HT1080 (cell line): ENCODE measurements around the gene ARHGAP42. TPM values are rescaled to one million over a fixed set of nuclear protein-coding genes. Genes with fewer than 3 reads are reported as not detected.

Experiments used
- DNase-seq: peaks from one replicate; pipeline ENCODE4 v3.0.0-alpha.2; 2015; ENCODE audit warnings: low read depth
- total RNA-seq: library from RNA; depleted of rRNA; stranded (reverse); fragments of >200 nt; shearing (Covaris generic); gene quantifications from 2 replicates; pipeline ENCODE4 v1.2.3, GENCODE V29; 2014

The ARHGAP42 gene
- total RNA-seq, 1 experiment from 2014 or later: 9.9 TPM

- no peak for DNase-seq
Measured at GRCh38 chr11:100832829-100833228, 145.7 kb downstream of the ARHGAP42 start.

DNA sequence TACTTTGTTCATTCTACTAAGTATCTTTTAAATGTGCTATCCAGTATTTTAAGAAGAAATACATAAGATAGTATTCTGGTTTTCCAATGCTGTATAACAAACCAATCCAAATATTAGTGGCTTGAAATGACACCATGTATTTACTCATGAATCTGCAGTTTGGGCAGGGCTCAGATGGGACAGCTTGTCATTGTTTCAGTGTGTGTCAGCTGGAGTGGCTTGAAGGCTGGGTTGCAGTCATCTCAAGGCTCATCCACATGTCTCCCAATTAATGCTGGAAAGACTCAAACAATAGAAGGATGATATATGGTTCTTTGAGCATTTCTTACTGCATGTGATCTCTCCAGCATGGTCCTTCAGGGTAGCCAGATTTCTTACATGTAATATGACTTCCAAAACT lies 146.2 kb downstream of the ARHGAP42 start:
- DNase-seq: no peak

DNA sequence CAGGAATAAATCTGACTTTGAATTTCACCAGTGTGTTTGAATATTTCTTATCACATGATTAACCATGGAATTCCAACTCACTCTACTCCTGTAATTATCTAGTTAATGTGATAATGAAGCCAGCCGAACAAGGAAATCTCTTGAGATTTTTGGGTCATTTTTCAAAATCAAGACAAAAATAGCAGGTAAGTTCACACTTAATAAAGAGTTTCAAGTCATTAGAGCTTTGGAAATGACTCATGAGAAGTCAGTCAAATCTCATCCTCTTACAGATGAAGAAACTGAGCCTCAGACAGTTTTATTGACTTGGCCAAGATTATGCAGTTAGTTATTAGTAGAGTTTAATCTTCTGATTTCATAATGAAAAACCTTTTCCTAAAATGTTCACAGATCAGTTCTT lies 148.8 kb downstream of the ARHGAP42 start:
- DNase-seq: no peak

DNA sequence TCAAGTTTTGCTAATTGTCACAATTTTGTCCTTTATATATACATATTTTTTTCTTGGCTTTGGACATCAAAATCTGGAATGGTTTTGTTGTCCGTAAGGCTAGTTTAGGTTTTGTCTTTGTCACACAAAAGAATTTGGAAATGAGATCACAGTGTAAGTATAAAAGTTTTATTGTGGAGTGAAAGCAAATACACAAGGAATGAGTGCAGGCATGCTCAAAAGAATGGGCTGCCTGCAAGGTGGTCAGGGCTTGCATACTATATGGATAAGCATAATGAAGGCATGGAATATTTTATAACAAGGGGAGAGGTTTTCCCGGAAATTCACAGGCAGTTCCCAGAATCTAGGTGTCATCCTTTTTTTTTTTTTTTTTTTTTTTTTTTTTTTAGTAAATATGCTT lies 150.2 kb downstream of the ARHGAP42 start:
- no peak for DNase-seq

DNA sequence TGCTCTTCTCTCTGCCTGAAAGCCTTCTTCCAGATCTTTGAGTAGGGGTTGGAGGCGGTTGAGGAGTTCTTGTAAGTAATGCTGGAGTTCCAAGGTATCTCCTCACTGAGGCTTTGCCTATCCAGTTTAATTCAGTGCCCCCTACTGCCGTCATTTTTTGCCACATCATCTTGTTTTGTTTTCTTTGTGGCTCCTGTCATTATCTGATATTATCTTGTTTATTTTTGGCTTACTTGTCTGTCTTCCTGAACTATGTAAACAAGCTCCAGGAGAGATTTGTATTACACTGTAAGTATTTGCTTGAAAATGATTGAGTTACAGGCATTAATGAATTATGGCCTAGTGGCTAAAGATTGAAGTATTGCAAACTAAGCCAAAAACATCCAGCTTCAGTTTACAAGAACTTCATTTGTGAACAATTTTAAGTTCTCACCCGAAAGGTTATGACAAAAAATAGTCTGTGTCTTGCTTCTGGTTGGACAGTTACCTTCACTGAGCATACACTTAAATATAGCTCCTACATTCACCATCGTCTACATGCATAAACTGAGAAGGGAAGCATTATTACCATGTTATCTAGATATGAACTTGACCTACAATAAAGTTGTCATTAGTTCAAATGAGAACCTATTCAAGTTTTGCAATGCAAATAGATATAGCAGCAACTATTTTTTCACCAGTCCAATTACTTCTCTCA lies 154.8 kb downstream of the ARHGAP42 start:
- DNase-seq: no peak

GRCh38 chr11:100847696-100848216 lies 160.7 kb downstream of the ARHGAP42 start:
- no peak for DNase-seq

DNA sequence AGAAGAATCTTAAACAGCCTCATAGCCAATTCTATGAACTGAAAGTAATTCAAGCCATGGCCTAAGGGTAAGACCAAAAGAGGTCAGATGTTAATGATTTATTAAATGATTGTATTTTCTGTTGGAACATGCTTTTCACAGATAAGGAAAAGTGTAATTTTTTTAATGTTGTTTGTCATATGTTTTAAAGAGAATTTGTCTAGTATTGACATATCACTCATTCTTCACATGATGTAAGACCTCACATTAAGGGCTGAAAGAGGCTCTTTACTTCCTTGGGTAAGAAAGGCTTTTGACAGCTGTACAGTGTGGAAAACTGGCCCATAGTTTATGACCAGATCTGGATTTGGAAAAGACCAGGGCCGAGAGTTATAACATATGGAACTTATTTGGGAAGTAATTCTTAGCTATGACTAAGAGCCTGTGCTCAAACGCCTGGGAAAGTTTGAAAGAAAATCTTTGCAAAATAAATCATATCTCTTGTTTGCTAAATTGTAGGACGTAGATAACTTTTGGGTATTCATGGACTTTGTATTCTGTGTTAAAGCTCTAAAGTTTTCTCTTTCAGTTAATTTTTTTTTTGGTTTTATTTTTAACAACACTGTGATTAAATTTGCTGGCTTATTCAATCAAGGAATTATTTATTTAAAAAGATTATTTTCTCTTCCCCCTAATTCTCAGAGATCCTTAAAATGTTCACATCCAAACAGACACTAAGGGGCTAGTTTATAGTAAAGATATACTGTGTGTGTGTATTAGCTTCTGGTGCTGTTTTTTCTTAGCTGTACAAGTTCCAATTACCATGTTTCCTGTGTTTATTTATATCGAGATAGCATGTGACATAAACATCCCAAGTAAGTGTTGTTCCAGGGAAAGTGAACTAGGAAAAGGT lies 162.2 kb downstream of the ARHGAP42 start:
- DNase-seq: no peak

DNA sequence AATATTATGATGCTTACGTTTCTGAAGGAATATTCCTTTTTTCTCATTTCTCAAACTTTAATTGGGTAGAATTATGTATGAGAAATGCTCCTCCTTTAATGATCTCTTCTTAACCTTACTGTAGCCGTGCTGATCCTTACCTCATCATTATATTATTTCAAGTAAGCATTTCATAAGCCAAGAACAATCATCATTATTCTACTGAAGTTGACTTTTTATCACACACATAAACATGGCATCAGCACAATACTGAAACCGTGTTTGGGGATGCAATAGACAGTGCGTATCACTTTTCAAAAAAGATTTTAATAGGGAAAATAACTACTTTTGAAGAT lies 162.8 kb downstream of the ARHGAP42 start:
- no peak for DNase-seq

- DNase-seq: no peak
Measured at GRCh38 chr11:100851147-100851546, 164.1 kb downstream of the ARHGAP42 start.

DNA sequence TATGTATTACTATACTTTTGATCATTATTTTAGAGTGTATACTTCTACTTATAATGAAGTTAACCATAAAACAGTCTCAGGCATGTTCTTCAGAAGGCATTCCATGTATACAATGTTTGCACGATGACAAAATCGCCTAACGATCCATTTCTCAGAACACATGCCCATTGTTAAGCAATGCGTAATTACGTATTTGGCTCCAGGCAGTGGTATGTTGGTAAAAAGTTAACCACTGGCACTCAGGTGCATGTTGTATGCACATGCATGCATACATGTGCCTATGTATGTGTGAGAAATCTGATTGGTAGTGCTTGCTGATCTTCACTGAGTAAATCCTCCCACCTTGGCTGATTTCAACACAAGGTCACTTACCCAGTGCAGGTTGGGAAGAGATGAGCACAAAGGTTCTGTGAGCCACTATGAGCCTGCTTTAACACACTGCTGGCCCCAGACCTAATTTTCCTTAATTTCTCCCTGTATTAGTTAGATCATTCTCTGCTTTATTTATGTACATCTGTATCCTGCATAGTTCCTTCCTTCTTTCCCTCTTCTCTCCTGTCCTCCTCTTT lies 164.6 kb downstream of the ARHGAP42 start:
- no peak for DNase-seq

DNA sequence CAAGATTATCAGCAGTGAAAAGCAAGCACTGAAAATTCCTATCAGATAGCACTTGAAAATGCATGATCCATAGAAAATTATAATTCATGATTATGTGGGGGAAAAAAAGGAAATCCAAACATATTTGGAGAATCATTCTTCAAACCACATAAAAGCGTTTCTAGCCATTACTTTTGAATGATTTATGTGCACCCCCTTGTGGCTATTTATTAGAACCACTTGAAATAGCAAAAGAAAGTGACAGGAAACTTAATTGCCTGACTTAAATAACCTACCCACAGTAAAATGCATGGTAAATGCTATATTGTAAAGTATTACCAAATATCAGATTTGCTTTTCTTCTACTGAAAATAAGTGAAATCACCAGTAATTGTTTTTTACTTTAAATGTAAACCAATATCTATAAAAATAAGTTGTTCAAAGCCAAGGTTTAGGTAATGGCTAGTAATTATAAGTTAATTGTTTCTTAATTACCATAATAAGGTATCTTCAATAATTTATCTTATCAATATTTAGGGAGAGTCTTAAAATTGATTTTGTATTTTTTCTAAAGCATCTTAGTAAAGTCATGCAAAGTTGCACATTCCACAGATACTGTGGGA lies 168.5 kb downstream of the ARHGAP42 start:
- DNase-seq: peak; percentile 47

- DNase-seq: no peak
Measured at GRCh38 chr11:100857236-100858005, 170.3 kb downstream of the ARHGAP42 start.

DNA sequence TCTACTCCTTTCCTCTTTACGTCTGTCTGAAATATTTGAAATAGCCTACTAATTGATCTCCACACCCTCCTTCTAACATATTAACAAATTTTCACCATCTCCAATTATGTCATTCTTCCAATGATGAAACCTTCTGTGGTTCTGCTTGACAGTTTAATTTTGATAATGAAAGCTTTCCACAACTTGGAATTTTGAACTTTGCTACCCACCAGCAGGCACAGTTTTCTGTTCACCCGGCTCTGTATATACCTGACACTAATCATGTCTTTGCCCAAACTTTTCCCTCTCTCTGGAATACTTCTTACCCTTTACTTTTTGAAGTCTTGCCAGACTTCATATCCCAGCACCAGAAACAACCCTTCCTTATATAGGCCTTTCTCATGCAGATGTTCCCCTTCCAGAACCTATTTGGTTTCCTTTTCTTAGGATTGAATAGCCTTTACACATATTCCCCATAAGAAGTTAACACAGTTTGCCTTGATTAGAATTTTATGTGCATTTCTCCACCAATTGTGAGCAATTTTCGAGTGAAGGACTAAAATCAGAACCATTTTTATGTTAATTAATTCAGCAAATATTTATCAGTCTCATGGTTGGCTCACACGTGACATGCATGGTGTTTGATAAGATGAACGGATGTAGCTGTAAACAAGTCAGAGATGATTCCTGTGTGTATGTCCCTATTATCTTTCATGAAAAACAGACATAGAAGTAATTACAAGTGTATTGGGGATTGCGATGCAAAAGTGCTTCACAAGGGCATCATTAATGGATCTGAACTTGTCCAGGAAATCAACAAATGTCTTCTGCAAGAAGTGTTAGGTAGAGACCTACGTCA lies 173.4 kb downstream of the ARHGAP42 start:
- no peak for DNase-seq

DNA sequence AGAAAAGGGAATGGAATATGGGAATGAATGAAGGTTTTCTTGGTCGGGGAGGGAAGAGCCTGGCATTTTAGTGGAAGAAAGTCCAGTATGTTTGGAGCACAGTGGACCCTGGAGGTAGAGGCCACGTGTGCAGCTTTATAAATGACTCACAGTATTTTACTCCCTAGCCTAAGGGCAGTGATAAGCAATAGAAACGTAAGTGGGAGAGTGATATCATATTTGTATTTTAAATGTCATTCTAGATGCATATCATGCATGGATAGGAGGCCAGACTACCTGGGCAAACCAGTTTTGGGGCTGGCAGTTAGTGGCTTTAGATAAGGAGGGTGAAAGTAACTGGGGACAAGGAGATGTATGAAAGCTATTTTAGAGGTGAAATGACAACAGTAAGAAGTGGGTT lies 174.1 kb downstream of the ARHGAP42 start:
- no peak for DNase-seq

GRCh38 chr11:100863080-100863581 lies 176.0 kb downstream of the ARHGAP42 start:
- peak; percentile 81 for DNase-seq

DNA sequence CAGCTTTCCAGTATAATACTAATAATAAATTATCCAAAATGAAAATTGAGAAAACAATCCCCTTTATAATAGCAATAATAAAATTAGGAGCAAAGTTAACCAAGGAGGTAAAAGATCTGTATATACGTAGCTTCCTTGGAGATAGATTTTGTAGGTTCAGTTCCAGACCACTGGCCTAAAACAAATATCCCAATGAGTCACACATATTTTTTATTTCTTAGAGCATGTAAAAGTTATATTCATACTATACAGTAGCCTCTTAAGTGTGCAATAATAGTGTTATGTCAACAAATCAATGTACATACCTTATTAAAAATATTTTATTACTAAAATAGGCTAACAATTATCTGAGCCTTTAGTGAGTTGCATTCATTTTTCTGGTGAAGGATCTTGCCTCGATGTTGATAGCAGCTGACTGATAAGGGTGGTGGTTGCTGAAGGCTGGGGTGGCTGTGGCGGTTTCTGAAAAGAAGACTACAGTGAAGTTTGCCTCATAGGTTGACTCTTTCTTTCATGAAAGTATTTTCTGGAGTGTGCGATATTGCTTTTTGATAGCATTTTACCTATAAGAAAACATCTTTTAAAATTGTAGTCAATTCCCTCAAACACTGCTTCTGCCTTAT lies 178.5 kb downstream of the ARHGAP42 start:
- DNase-seq: no peak

DNA sequence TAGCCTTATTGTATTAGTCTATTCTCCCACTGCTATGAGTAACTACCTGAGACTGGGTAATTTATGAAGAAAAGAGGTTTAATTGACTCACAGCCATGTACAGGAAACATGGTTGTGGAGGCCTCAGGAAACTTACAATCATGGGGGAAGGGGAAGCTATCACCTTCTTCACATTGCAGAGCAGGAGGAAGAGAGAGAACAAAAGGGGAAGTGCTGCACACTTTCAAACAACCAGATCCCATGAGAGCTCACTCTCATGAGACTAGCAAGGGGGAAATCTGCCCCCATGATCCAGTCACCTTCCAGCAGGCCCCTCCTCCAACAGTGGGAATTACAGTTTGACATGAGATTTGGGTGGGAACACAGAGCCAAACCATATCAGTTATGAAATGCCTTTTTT lies 179.4 kb downstream of the ARHGAP42 start:
- DNase-seq: peak; percentile 22

GRCh38 chr11:100867606-100868005 lies 180.5 kb downstream of the ARHGAP42 start:
- no peak for DNase-seq

DNA sequence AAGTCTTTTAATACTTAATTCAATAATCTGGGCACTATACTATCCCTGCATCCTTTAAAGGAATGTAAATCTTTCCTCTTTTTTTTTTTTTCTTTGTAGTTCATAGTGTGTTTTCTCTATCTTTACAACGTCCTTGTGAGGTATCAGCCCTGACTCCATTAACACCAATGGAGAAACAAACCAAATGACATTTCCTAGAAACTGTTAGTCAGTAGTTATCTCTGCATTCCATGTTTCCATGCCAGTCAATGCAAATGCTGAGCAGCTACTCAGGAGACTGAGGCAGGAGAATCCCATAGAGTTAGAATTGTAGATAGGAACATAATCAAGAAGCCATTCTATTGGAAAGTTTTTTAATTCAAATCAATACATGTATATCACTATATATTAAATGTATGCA lies 182.2 kb downstream of the ARHGAP42 start:
- DNase-seq: no peak
